NCI-H1092 (cell line): ENCODE measurements around the gene BAIAP2.

Experiments used
- DNase-seq: peaks from one replicate; lab custom pipeline; 2025; lab: John Stamatoyannopoulos, UW

The BAIAP2 gene

DNA sequence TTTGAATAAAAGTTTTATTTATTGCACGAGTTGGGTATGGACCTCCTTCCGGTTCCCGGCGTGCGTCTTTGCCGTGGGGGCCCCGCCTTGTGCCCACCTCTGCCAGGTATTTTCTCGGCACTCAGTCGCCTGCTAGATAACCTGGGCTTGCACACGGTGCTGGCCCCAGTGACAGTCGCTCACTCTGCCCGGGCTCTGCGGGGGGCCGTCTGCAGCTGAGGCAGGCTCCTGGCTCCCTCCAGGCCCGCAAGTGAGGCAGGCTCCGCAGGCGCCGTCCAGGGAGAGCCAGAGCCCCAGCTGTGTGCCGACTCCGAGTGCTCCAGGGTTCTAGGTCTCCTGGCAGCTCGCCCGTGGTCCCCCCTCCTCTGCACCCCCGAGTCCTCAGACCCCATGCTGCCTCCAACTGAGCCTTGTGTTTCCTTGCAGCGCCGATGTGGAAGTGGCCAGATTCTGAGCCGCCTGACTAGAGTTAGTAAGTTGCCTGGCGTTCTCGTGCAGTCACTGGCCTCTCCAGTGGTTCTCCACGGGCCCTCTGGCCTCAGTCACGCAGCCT is 75.6 kb downstream of the BAIAP2 start:
- DNase-seq, result no peak

DNA sequence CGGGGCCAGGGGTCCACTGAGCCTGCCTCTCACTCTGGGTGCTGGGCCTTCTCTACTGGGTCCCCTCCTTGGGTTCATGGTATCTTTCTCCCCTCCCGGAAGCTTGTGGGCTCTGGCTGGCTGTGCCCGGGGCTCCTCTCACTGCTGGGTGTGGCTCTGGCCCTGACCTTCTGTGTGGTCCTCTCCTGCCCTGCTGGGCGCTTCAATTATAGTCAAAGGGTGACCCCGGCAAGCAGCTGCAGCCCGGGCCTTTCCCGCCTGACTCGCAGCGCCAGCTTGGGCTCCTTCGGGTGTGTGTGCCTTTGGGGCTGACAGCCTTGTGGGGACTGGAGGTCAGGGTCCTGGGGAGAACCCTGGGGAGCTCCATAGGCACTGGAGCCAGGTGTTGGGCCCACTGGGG is 76.1 kb downstream of the BAIAP2 start:
- DNase-seq, result no peak

DNA sequence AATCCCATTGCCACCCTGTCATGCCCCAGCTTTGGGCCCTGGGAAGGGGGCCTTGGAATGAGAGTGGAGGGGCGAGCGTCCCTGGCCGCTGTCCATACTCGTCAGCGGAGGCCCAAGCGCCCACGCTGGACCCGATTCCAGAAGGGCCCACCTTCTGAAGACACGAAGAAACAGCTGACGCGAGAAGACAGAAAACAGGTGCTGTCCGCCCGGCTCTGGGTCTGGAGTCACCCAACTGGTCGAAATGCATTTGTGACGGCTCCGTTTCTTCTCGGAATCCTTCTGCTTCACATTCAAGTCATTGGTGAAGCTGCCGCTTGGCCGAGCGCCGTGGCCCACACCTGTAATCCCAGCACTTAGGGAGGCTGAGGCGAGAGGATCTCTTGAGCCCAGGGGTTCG is 77.5 kb downstream of the BAIAP2 start:
- no peak for DNase-seq

DNA sequence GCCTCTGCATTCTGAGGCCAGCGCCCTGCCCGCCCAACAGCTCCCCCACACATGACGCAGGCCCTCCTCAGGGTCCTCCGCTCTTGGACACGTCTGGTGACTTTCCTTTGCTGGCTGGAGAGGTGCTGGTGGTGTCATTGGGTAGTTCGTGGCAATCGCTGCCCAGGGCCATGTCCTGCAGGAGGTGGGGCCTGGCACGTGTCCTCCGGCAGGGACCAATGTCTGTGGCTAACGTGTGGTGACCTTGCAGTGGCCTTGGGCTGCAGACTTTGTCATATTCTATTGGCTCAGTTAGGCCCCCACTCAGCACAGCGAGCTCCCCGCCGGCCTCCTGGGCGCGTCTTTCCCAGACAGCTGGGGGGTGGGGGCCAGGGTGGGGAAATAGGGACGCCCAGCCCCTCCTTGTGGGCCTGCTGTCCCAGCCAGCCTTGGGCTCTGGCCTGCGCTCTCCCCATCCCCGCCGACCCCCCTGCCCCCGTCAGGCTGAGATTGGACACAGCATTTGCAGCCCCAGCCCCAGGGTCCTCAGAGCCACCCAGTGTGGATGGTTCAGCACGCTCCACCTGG is 78.3 kb downstream of the BAIAP2 start:
- no peak for DNase-seq

DNA sequence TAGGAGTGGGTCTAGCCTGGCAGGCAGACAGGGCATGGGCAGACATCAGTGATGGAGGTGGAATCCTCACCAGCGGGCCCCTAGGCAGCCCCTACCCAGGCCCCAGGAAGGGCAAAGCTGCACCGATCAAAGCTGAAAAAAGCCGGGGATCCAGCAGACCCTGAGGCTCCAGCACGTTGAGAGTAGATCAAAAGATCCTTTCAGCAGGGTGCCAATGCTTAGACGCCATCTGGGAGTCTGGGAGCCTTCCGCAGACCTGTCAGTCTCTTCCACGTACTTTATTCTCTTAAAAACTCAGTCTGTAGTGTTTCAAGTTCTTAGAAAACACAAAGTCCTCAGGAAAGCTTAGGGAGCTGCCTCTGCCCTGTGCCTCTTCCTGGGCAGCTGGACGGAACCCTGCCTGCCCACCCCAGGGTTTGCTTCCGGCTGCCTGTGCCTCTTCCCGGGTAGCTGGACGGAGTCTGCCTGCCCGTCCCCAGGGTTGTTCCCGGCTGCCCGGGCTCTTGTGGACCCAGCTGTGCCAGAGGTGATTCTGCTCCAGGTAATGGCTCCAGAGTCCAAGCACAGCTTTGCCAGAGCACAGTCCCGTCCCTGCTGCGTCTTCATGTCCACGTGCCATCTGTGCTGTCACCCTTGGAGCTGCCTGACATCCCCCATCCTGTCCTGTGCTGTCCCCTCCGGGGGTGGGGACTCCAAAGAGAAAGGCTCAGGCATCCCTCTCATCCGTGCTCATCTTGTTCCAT is 79.6 kb downstream of the BAIAP2 start:
- no peak for DNase-seq

DNA sequence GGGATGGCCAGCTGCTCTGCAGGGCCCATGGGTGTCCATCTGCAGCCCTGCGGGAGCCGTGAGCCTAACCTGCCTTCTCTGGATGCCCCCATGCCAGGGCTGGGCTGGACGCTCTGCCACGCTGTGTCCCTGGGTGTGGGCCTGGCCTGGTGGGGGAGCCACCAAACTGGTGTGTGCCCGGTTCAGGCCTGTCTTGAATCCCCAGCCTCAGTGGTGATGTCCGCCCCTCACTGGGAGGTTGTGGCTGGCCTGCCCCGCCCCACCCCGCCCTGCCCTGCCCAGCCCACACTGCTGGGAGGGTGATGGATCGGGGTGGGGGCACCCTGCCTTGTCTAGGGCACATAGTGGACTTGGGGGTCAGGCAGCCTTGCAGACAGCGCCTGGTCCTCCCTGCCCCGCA is 80.3 kb downstream of the BAIAP2 start:
- no peak for DNase-seq

DNA sequence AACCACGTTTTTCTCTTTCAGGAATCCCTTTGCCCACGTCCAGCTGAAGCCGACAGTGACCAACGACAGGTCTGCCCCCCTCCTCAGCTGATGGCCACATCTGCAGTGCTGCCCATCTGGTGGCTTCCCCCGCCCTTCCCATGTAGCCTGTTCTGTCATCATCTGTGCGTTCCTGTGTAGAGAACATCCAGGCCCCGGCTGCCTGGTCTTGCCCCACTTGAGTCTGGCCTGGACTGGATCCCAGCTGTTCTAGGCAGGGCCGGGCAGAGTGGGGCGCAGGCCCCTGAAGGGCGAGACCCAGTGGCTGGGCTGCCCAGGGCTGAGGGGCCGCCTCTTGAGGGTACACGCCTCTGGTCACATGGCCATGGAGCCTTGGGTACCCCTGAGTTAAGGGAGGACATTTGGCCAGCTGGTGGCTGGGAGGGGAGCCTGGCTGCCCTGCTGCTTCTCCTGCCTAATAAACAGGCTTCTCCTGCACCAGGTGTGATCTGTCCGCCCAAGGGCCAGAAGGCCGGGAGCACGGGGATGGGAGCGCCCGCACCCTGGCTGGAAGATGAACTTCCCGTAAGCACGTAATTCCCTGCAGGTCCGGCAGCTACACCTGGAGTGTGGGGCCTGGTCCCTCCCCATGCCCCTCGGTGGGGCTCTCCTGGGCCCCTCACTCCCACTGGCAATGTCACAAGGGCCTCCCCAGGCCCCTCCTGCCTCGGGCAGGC is 81.0 kb downstream of the BAIAP2 start:
- DNase-seq, result no peak

DNA sequence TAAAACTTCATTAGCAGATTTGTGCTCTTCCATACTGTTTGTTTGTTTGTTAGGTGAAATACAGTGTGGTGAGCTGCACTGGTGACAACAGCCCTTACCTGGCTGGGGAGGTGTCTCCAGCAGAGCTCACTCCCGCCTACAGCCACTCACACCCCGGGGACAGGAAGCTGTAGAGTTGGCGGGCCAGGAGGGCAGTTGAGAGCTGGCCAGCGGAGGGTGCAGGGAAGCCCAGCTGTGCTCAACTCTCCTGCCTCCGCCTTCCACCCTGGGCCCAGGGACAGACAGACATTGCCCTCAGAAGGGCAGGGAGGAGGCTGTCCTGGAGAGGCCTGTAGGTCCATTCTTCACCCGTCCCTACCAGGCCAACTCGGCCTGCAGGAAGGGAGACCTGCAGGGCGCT is 81.8 kb downstream of the BAIAP2 start:
- DNase-seq, result no peak

DNA sequence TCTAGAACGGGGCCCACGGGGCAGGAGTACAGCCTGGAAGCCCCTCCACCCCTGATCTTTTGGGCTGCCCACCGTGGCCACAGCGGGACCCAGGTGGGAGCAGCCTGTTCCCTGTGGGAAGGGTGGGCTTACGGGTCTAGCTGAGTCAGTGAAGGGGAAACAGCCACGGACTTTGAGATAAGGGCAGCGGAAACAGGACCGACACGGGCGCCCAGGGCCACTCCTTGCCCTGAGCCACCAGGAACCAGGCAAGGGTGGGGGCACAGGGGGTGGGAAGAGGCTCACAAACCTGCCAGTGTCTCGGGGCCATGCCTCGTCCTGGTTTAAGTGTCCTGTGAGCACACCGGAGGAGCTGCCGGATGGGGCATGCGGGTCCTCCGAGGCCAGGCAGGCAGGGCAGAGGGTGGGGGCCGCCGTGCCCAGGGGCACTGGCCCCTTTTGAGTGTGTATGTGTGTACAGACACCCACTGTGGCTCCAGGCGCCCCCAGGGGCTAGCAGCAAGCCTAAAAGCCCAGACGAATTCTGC is 82.8 kb downstream of the BAIAP2 start:
- no peak for DNase-seq

DNA sequence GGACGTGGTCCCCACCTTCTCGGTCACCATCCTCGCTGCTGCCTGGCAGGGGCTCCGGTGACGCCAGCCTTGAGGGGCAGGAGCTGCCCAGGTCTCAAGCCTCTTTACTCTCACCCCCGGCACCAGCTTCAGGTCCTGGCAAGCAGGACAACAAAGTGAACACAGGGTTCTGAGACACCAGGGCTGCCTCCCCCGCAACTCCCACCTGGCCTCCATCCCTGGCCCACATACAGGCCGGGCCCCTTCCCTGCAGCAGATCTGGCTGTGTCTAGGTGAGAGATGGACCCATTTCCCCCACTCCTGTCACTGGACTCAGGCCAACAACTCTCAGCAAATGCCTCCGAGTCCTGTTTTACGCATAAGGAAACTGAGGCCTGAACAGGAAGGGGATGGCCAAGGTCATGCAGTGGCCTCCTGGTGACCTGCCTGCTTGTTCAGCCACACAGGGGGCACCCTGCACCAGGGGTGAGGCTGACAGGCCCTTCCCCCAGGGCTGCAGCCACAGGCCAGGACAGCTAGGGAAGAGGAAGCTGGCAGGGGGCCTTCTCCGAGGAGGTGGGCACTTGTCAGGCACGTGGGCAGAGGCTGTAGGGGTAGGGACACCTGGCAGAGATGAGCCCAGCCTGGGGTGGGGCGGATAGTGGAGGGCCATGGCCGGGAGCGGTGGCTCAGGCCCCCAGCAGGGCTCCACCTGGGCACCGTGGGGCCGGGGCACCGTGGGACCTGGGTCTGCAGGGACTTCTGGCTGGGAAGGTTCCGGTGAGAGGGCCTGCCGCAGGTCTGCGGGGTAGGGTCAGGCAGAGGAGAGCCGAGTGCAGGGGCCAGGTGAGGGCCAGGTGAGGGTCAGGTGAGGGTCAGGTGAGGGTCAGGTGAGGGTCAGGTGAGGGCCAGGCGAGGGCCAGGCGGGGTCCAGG is 83.6 kb downstream of the BAIAP2 start:
- DNase-seq, result no peak

DNA sequence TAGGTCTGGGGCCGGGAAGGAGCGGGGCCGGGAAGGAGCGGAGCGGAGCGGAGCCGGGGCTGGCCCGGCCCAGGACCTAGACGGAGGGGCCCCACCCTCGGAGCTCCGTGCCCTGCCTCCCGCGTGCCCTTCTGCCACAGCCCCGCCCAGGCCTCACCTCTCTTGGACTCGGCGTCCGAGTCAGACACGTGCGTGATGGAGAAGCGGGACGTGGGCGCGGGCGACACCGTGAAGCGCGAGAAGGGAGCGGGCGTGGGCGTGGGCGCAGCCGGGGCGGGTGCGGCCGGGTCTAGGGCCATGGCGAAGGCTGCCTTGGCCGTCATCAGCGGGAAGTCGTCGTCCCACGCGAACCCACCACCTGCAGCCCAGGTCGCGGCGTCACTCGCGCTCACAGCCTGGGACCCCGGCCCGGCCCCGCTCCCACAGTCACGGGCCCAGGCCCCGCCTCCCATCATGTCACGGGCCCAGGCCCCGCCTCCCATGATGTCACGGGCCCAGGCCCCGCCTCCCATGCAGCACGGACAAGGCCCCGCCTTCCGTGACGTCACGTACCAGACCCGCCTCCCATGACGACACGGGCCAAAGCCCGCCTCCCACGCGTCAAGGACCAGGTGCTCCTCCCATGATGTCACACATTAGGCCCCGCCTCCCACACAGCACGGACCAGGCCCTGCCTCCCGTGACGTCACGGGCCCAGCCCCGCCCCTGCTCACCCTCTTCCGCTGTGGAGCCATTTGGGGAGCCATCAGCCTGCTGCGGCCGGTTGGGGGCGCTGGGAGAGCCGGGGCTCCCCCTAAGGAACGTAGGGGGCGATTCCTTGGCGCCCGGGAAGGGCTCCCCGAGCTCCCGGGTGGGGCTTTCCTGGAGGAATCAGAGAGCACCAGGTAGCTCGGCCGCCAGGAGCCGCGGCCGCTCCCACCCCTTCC is 84.5 kb downstream of the BAIAP2 start:
- DNase-seq, result peak; percentile 89

DNA sequence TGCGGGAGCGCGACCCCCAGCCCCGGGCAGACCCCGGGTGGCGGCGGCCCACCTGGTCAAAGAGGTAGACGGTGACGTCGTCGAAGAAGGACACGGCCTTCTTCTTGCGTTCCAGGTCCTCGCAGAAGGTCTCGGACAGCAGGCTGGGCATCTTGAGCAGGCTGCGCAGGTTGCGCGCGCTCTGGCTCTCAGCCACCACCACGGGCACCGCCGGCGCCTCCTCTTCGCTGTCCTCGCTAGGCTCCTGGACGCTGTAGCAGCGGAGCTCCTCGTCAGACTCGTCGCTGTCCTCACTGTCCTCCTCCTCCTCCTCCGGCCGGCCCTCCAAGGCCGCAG is 85.2 kb downstream of the BAIAP2 start:
- DNase-seq, result no peak

DNA sequence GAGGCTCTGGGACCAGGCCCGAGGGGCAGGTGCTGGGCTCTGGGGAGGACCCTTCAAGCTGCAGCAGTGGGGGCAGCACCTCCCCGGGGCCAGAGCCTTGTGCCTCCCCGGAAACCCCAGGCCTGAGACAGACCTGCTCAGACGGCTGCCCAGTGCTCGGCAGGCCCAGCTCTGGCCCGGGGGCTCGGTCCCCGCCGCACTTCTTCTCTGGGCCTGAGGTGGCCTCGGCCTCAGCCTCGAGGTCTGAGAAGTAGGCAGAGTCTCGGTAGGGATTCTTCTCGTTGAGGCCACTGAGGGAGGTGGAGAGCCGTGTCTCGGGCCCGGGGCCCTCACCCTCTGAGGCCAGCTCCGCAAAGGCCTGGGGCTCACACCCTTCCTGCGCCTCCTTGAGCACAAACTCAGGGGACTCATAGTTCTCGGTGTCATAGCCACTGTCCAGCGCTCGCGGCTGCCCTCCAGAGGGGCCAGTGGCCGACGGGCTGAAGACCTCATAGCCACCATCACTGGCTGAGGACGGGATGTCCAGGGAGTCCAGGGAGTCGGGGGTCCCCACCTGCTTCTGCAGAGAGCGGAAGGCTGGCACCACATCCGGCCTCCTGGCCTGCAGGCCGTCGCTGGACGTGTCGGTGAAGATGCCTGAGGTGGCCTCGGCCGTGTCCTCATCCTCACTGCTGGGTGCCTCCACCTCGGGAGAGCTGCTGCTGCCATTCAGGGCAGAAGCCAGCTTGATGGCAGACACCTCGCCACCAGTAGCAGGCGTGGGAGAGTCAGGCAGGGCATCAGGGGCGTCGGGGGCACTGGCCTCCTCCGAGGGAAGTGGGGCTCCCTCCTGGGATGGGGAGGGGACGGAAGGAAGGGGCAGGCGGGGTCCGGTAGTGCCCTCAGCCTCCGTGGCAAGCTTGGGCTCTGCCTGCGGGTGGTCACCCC is 86.0 kb downstream of the BAIAP2 start:
- DNase-seq, result no peak

DNA sequence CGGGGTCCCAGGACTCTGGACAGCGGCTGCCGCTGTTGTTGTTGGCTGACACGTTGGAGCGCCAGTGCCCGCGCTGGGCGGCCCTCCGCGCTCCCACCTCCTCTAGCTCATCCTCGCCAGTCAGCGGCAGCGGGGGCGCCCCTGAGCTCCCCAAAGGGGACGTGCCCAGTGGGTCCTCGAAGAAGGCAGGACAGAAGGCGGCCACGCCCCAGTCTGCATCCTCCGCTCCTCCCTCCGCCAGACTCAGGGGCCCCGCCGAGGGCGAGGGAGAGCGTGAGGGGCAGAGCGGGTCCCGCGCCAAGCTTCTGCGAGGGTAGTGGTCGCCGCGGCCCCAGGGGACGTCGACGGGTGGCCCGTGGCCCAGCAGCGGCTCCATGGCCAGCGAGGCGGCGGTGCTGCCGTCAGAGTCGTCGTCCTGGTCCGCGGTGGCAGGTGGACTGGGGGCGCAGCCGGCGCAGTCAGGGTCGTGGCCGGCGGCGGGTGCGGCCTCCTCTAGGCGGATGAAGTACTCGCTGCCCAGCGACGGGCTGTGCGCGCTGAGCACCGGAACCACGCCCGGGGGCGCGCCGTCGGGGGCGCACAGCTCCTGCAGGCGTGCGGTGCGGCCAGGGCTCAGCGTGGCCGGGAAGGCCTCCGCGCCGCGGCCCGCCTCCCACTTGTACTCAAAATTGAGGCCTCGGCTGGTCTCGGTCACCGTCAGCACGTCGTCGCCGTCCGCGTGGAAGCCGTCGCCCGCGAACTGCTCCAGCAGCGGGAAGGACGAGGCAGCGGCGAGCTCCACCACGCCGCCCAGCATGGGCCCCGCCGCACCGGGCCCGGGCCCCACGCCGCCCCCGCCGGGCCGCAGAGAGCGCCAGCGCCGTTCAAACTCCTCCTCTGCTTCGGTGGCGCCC is 87.1 kb downstream of the BAIAP2 start:
- DNase-seq, result no peak

DNA sequence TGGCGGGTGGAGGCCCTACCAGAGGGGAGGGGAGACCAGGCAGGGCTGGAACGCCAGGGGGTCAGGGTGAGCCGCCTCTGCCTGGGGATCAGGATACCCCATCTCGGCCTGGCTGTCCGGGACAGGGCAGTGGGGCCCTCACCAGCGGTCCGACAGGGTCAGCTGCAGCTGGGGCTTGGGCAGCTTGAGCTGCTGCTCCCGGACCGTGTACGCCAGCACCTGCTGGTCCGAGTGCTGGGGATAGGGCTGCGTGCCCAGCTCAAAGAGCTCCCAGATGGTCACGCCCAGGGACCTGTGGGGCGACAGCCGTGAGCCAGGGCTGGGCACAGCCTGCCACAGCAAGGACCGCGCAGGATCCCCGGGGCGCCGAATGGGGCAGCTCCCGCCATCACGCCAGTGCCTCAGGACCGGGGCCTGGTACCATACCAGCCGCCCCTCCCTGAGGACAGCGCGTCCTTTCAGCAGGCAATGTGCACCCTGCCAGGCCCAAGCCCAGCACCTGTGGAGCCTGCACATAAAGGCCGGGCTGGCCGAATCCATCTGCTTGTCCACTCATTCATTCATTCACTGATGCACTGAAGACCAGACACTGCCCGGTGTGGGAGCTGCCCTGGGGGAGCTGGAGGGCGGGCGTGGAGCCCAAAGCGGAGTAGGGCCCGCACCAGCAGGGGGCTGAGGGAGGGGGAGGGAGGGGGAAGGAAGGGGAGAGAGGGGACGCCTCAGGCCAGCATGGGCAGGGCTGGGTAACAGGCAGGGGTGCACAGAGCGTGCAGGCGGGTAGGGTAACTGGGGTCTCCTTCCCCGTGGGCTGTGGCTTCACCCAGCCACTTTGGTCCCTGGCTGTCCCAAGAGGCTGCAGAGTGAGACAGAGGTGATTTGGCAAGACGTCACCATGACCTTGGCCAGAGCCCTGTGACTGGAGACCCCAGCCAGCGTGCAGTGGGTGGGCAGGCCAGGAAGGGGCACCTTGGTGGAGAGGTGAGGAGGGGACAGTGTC is 88.4 kb downstream of the BAIAP2 start:
- DNase-seq, result no peak

DNA sequence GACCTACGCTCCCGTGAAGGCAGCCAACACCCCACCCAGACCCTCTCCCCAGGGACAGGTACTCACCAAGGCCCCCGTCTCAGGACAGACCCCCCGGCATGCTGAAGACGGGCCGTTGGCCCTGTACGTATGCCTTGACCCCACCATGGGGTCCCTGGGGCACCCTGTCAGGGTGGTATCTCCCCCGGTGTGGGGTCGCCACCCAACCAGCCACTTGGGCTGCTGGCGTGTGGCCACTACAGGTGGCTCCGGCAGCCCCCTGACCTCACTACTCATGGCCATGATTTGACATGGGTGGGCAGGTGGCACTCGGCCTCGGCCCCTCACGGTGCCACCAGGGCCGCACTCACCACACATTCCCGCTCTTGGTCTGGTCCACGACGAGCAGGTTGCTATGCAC is 89.4 kb downstream of the BAIAP2 start:
- no peak for DNase-seq

DNA sequence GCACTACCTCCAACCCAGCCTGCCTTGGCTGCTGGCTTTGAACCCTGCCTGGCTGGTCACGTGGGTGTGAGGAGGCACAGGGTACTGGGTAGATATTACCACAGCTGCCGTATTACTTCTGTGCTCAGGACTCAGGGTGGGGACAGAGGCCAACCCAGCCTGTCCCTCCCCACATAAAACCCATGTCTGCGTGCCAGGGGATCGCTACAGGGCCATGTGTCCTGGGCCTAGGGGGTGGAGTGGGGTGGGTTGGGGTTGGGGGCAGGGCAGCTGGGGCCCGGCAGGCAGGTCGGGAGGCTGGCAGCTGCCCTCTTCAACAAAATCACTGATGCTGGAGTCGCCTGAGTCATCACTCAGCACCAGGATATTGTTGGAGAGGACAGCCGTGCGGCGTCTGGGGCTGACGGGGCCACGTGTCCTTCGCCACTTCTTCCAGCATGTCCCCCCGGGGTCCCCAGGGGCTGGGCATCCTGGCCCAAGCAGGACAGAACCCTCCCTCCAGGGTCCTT is 90.7 kb downstream of the BAIAP2 start:
- DNase-seq, result no peak
